ENCODE results near the gene CNMD.

Gene CNMD

GRCh38 chr13:52739468-52740071 is at the start of gene CNMD:
Gene CNMD (minus strand): TSS chr13:52739820. CDS start chr13:52739701, 119 bp downstream.
- DNase-seq = no peak

- DNase-seq = no peak
These were observed 48.4 kb upstream of the CNMD start for GRCh38 chr13:52788011-52788410.

- no peak for DNase-seq
These were observed 47.6 kb upstream of the CNMD start for GRCh38 chr13:52787235-52787634.

DNA sequence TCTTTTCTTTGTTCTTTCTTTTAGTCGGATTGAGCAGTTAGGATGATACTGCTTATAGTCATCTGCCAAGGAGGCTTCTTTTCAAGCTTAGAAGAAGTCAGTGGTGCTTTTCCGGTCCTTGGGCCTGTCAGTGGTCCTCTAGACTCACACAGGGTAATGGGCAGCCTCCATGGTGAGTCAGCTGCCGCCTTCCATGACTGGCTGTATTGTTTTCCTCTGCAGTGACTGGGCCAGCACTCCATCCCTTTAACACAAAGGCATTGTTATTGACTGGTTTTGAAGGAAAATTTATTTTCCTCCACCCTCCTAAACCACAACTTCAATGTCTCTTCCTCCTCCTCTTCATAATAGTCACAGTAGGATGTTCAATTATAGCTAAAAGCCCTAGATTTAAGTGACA is 47.1 kb upstream of the CNMD start:
- peak; percentile 59 for DNase-seq

DNA sequence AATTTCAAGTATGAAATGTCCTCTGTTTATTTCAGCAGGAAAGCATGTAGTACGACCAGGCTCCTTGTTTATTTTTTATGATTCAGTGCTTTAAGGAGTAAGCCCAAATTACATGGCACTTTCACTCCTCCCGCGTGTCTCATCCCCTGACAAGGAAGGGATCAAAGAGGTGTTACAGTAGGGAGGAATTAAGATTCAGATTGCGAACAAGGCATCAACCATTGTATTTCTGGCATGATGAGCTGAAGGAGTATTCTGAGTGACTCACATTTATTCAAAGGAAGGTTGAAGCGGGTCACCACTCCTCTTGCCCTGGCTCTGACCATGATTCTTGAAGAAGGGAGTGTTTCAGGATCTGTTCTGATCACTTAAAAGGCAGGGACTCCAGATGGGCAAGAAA is 46.1 kb upstream of the CNMD start:
- DNase-seq = peak; percentile 73

DNA sequence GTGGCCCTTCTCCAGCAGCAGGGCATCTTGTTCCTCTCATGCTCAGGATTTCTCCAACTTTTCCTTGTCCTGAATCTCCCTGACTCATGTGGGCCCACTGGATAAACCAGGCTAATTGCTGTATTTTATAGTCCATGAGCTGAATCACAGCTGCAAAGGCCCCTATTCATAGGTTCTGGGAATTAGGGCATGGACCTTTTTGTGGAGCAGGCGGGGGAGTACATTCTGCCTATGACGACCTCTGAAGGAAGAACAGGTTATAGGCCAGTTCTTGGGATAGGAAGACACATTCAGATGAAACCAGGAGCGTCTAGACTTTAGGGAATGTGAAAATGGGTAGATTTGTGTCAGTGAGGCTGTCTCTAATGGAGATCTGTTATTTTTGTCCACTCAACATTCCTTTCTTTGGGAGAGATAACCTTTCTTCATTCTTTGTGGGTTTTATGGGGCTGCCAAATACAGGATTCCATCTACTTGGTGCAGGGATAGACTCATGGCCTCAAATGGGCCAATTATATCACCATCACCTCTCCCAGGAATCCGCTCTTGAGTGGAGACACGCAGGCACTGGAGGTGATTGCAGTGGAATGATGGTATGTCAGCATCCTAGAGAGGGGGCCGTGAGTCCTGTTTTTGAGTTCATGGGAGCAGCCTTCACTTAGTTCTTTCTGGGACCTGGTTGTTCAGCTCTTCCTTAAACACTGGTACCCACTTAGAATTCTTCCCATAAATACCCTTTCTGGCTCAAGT is 45.1 kb upstream of the CNMD start:
- no peak for DNase-seq

- DNase-seq = no peak
These were observed 44.3 kb upstream of the CNMD start for GRCh38 chr13:52783943-52784342.

- no peak for DNase-seq
These were observed 43.1 kb upstream of the CNMD start for GRCh38 chr13:52782471-52783448.

- DNase-seq = no peak
These were observed 41.0 kb upstream of the CNMD start for GRCh38 chr13:52780611-52781010.

DNA sequence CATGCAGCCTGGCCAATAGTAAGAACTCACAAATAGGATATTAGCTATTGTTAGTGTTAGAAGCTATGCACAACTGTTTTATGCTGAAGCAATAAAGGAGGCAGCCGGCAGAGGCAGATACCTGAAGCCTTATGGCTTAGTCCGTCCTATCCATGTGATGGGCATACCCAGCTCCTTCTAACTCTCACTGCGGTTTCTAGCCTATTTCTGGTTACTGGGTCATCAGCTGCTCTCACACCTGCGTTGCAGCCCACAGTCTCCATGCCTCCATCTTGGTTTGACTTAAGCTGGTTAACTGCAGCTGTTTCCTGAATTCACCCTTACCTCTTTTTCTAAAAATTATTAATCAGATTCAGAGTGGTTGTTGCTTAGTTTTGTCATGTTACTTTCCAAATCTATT is 40.5 kb upstream of the CNMD start:
- no peak for DNase-seq

DNA sequence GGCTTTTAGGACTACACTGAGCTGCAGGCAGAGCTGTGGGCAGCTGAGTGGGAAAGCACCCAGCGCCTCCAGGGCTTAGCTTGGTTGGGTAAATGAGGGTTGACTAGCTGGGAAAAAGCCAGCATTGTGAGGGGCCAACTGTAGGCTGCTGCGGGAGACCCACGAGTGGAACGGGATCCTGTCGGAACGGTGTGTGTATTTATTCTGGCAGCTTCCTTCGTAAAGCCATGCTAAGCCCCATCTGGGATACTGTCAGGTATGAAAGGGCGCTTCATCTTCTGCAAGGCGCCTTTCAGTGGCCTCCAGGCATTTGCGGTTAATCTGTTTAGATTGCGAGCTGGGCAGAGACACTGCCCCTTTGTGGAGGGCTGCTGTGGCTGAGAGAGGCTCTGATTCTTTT is 39.5 kb upstream of the CNMD start:
- DNase-seq = no peak

GRCh38 chr13:52776726-52777125 is 37.1 kb upstream of the CNMD start:
- DNase-seq = no peak

DNA sequence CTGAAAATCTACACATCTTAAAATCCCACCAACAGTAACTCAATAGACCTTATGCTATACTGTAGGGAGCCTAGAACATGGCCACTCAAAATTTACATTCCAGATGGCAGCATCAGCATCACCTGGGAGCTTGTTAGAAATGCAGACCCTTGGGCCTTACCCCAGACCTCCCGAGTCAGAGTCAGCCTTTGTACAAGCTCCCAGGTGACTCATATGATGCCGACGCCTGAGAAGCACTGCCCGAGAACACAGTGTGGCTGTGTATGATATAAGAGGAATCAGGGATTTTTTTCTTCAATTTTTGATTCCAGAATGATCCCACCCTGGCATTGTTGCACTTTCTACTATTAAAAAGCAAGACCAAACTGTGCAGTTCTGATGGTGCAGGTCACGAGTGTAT is 35.9 kb upstream of the CNMD start:
- no peak for DNase-seq

DNA sequence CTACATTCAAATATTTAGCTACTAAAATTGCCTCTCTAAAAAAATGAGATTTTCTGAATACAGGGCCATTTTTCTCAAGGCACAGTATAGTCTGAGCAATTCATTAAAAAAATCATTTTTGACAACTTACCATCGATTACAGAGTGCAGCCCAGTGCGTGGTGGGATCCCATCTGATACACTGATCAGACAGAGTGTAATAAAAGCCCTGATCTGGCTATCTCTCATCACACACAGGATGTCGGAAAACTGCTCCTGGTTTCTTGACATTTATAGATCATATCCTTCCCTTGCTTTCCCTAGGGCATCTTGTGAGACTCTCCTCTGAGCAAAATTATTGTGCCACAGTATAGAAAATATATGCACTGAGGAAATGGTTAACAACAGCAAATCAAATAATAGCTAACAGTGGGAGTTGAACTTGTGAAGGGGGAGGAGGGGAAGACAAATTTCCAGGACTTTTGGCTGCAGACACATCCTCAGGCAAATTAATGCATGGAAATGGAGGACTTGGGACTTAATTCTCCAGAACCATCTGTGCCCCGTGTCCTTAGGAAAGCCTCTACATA is 28.4 kb upstream of the CNMD start:
- DNase-seq = no peak

DNA sequence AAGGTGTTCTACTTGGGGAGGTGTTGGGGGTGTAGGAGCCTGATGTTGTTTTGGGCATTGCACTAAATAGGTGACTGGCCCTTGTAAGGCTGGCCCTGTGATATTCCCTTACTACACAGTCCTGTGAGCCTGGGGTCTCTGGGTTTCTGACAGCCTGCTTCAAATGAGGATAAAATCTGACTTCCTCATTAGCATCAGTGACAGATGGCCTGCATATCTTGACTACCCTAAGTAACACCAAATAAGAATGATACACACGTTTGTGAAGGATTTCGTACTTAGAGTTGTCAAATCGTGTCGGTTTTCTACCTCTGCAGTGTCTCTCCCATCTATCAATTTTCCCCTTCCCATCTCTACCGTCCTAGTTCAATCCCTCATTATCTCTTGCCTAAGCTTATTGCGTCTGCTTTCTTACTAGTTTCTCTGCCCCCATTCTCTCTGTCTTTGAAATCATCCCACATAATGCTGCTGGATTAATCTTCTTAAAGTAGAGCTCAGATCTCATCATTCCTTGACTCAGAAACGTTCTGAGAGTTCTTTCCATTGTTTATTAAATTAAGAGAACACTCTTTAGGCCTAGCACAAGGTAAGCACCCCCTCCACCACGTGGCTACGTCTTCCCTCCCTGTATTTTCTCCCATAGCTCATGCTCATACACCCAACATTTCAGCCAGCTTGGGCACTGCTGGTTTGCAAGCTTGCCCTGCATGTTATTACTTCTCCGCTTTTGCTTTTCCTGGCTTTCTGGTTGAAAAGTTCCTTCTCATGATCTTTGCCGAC is 26.2 kb upstream of the CNMD start:
- no peak for DNase-seq

DNA sequence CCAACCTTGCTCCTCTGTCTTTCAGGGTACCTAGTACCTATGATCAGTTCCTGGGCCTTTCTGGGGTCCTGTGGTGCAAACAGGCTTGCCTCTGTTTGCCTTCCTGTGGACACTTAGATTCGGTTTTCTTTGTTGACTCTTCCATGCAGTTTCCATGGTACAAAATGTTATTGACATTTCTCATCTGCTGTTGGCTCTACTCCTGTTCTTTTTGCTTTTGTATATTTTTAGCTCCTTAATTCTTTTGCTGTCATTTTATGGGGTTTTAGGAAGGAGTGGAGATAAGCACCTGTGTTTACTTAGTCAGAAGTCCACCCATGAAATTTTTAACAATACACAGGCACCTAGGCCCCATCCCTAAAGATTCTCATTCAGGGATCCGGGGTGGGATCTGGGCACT is 20.5 kb upstream of the CNMD start:
- no peak for DNase-seq

DNA sequence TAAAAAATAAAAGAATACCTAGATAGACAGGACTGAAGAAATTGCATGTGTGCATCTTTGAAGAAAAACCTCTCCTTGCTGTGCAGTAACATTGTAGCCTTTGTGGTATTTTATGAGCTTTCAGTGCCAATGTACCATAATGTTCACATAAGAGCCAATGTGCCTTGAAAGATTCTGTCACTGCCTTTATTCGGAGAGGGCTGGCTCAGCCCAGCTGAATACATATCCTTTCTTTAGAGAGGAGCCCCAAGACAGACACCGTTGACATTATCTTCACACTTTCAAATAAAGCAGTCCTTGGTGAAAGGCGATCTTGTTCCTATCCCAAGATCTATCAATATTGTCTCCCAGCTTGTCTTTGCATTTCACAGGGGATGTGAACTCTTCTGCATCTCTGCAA is 18.5 kb upstream of the CNMD start:
- no peak for DNase-seq

DNA sequence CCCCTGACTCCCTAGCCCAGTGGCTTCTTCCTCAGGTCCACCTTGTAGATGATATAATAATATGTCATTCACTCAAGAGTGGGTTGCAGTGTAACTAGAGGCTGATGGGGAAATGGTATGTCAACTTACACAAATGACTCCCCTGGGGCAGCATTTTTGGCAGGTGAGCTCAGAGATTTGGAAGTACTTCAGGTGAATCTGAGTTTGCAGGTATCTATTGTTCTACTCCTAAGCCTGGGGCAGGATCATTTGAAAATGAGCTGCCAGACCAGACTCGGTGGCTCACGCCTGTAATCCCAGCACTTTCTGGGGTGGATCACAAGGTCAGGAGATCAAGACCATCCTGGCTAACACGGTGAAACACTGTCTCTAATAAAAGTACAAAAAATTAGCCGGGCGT is 11.6 kb upstream of the CNMD start:
- DNase-seq = no peak

GRCh38 chr13:52750713-52751112 is 11.1 kb upstream of the CNMD start:
- DNase-seq = no peak

DNA sequence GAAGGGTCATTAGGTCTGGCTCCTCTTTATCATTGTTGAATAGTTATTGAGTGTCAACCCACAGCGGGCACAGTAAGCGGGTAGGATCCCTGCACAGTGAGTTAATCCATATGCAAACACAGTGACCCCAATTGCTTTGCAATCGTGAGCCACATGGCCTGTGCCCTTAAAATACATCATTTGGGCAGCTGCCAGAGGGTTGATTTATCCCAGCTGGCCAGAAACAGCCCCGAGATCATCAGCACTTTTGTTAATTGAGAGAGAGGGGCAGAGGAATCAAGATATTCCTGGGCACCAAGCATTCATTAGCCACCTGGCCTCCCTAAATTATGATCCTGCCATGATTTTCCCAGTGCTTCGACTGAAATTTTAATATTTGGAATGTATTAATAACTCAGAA is 9.8 kb upstream of the CNMD start:
- no peak for DNase-seq

- DNase-seq = no peak
These were observed 6.5 kb upstream of the CNMD start for GRCh38 chr13:52746141-52746540.

GRCh38 chr13:52744842-52745375 is 5.3 kb upstream of the CNMD start:
- DNase-seq = no peak

Data from NCI-H2227 treated with DMSO at 0.1 percent for 48 hours (cell line).